Measurements from ENCODE around the gene XRCC5.

- TF ChIP-seq POLR2A (IDR thresholded peaks at IDR 0.05; ENCODE audit: low read depth, low read length) (no peak), POLR2AphosphoS5 (IDR thresholded peaks at IDR 0.05; ENCODE audit: low read depth, low read length) (no peak), TAF1 (IDR thresholded peaks at IDR 0.05; ENCODE audit: low read depth, low read length) (no peak), POU2F2 (IDR thresholded peaks at IDR 0.05; ENCODE audit: low read depth, low read length) (no peak), PAX5 (IDR thresholded peaks at IDR 0.05; ENCODE audit: insufficient read depth, low read length, severe bottlenecking) (no peak), SPI1 (IDR thresholded peaks at IDR 0.05; ENCODE audit: low read depth, low read length) (no peak)
These were observed 124.3 kb downstream of the XRCC5 start for GRCh38 chr2:216233281-216233995.

Measured in GM12891 (cell line).